Heart left ventricle (tissue), 16 donors: ENCODE measurements around the gene SORCS1. TPM values are rescaled to one million over a fixed set of nuclear protein-coding genes. Genes with fewer than 3 reads are reported as not detected.

Experiments
- ATAC-seq, 4 donors: fragments of 200-7000 bp; cut with Tn5 transposase; one replicate each; pipeline ENCODE4 v1.9.1; 2020 to 2022; ENCODE audit warnings: moderate library complexity in 4 of 4, mild to moderate bottlenecking in 3 of 4, moderate number of reproducible peaks in 1 of 4
- DNase-seq, 5 donors: peaks; one replicate each; pipeline ENCODE4 v3.0.0-alpha.2; 2020
- H3K27ac ChIP-seq, 12 donors: fragments of 200-600 bp; sonication (generic) in 4 of 12; one replicate each; pipeline versions ENCODE4 v1.5.0 to v1.8.0; 2016 to 2022; ENCODE audit warnings: mild to moderate bottlenecking in 2 of 12
- H3K27me3 ChIP-seq, 9 donors: fragments of 200-600 bp; sonication (generic) in 2 of 9; one replicate each; pipeline versions ENCODE4 v1.5.1 to v1.8.0; 2016 to 2022; ENCODE audit warnings: mild to moderate bottlenecking in 3 of 9
- H3K36me3 ChIP-seq, 9 donors: fragments of 200-600 bp; sonication (generic) in 2 of 9; one replicate each; pipeline versions ENCODE4 v1.5.0 to v1.8.0; 2018 to 2022; ENCODE audit warnings: mild to moderate bottlenecking in 2 of 9
- H3K4me1 ChIP-seq, 12 donors: fragments of 200-600 bp; sonication (generic) in 4 of 12; one replicate each; pipeline versions ENCODE4 v1.5.0 to v1.8.0; 2016 to 2022; ENCODE audit warnings: mild to moderate bottlenecking in 3 of 12
- H3K4me3 ChIP-seq, 12 donors: fragments of 200-600 bp; sonication (generic) in 4 of 12; one replicate each; pipeline versions ENCODE4 v1.5.0 to v1.8.0; 2017 to 2022; ENCODE audit warnings: mild to moderate bottlenecking in 9 of 12, moderate library complexity in 4 of 12
- H3K9me3 ChIP-seq, 12 donors: fragments of 200-600 bp; sonication (generic) in 4 of 12; one replicate each; pipeline versions ENCODE4 v1.5.0 to v1.8.0; 2016 to 2022; ENCODE audit warnings: mild to moderate bottlenecking in 1 of 12
- CTCF ChIP-seq, 12 donors: fragments of 200-600 bp; sonication (generic) in 4 of 12; IDR thresholded peaks; one replicate each; pipeline versions ENCODE4 v1.5.0 to v1.8.0; 2018 to 2022; ENCODE audit warnings: antibody characterized with exemption in 12 of 12, mild to moderate bottlenecking in 5 of 12
- POLR2A ChIP-seq, 2 donors: fragments of 450-650 bp; IDR thresholded peaks; one replicate each; pipeline ENCODE4 v1.6.1; 2017; ENCODE audit warnings: antibody characterized with exemption in 2 of 2, mild to moderate bottlenecking in 2 of 2, moderate library complexity in 2 of 2
- WGBS, 4 donors: extraction: QIAGEN DNeasy Blood & Tissue Kit in 2 of 4; methylation state at CpG; one replicate each; pipeline versions ENCODE4 v1.1.5 to v1.1.7; 2013 to 2018; 5-methylcytosine and 5-hydroxymethylcytosine counted together
- intact Hi-C, 10 donors: fragments of 100-400 bp; cut with DNase I; formaldehyde crosslinking; loops; one replicate each; pipeline versions ENCODE4 v1.11.1 to v1.14.2; 2022
- polyA plus RNA-seq, 2 donors: library from polyadenylated mRNA; stranded (reverse); fragments of 200-250 nt; gene quantifications; one replicate each; pipeline ENCODE4 v1.2.3, GENCODE V29; 2013
- total RNA-seq, 9 donors: library from RNA; depleted of rRNA in 2 of 9; stranded (reverse); fragments of >200 nt in 2 of 9; fragmentation: NEBNext Ultra II Directional in 3 of 9; extraction: Animal tissue kit (Norgen Biotek cat#: 25700) in 3 of 9; gene quantifications; one replicate each; pipeline versions ENCODE4 v1.1.0 to v1.2.4, GENCODE V29; 2016 to 2023
- donor health status: ischemic (EF 13 %, LVEDD 7.1; RV severe dilation, severe dysfunction).
- donor health status: healthy with polysubstance abuse.
- donor health status: DM: no; HTN: yes; CAD: no.
- donor health status: DM: no; HTN: no; CAD: no.
- donor health status: ischemic (EF 25% LVEDD 6.9; RV normal size, moderate dysfunction).
- donor health status: ischemic (EF 25% LVEDD 5.7; RV mildly dilated, moderate dysfunction).
- donor health status: healthy.
- donor health status: DM: yes; HTN: yes; CAD: no.
- donor health status: ischemic (EF 35%, LVEDD 5.7; RV mildly dilated, moderate dysfunction).
- donor health status: nonischemic (EF 11% LVEDD 7.7; RV severe dilation, severe dysfunction).
- donor health status: DM: yes; HTN: yes; CAD: no.
- donor health status: PGD.
- donor health status: ischemic (EF 29% LVEDD 5.4; RV normal size, mild dysfunction).
- donor health status: nonischemic (EF 23%, LVEDD 6.1; RV moderate dilation, normal function).

The SORCS1 gene
- total and polyA plus RNA-seq, 11 donors: 0.23 to 5.7 (median 1.1) TPM

- Histone ChIP-seq H3K4me1 (peaks cover 0 to 14% (median 0%) of the 10 kb centered on the region in 12 donors), H3K27ac (no peak overlapping the region), H3K27me3 (peaks cover 0 to 4% (median 0%) of the 10 kb centered on the region in 9 donors), H3K36me3 (no peaks in the 10 kb centered on the region), H3K9me3 (no peaks in the 10 kb centered on the region), H3K4me3 (no peak overlapping the region)
- no peak for ATAC-seq
- 83 to 93% (median 92%) methylated on average over 1 of the region's 1 CpG for WGBS, 4 donors
- intact Hi-C loops: no loop called here
- DNase-seq: no peak
- no peak for TF ChIP-seq CTCF (IDR thresholded peaks at IDR 0.05)
- no peak for TF ChIP-seq POLR2A (IDR thresholded peaks at IDR 0.05)
Observed at GRCh38 chr10:106832846-106833245, 331.7 kb downstream of the SORCS1 start.

GRCh38 chr10:106830471-106830870, 334.0 kb downstream of the SORCS1 start:
- Histone ChIP-seq H3K4me1 (peaks cover 0 to 7% (median 0%) of the 10 kb centered on the region in 12 donors), H3K27me3 (peaks cover 0 to 4% (median 0%) of the 10 kb centered on the region in 9 donors), H3K36me3 (no peaks in the 10 kb centered on the region), H3K27ac (no peak overlapping the region), H3K9me3 (no peaks in the 10 kb centered on the region), H3K4me3 (no peak overlapping the region)
- 83 to 92% (median 84%) methylated on average over 8 of the region's 8 CpGs for WGBS, 4 donors
- DNase-seq (no peak), ATAC-seq (no peak)
- intact Hi-C loops: no loop called here
- no peak for TF ChIP-seq POLR2A (IDR thresholded peaks at IDR 0.05)
- no peak for TF ChIP-seq CTCF (IDR thresholded peaks at IDR 0.05)

GRCh38 chr10:106830006-106830405, 334.5 kb downstream of the SORCS1 start:
- ATAC-seq: no peak
- TF ChIP-seq POLR2A (IDR thresholded peaks at IDR 0.05) (no peak), CTCF (IDR thresholded peaks at IDR 0.05) (no peak)
- no peaks in the 10 kb centered on the region for H3K9me3 ChIP-seq
- H3K4me1 ChIP-seq: peaks cover 0 to 7% (median 0%) of the 10 kb centered on the region in 12 donors
- no peak overlapping the region for H3K27ac ChIP-seq
- H3K4me3 ChIP-seq: no peak overlapping the region
- no peak for DNase-seq
- intact Hi-C loops: no loop called here
- H3K27me3 ChIP-seq: peaks cover 0 to 4% (median 0%) of the 10 kb centered on the region in 9 donors
- 90 to 93% (median 90%) methylated on average over 2 of the region's 2 CpGs for WGBS, 4 donors
- H3K36me3 ChIP-seq: no peaks in the 10 kb centered on the region

- no peak overlapping the region for H3K4me3 ChIP-seq
Observed at GRCh38 chr10:106826716-106827115, 337.8 kb downstream of the SORCS1 start.

More at GRCh38 chr10:106826716-106827115, 337.8 kb downstream of the SORCS1 start:
- Histone ChIP-seq H3K4me1 (peaks cover 0 to 7% (median 0%) of the 10 kb centered on the region in 12 donors), H3K27ac (no peak overlapping the region), H3K9me3 (no peaks in the 10 kb centered on the region), H3K36me3 (no peaks in the 10 kb centered on the region), H3K27me3 (peaks cover 0 to 4% (median 0%) of the 10 kb centered on the region in 9 donors)
- intact Hi-C loops: no loop called here
- DNase-seq: no peak
- WGBS, 4 donors: 12 to 33% (median 15%) methylated on average over 1 of the region's 1 CpG
- ATAC-seq: no peak
- no peak for TF ChIP-seq POLR2A (IDR thresholded peaks at IDR 0.05)
- TF ChIP-seq CTCF (IDR thresholded peaks at IDR 0.05): no peak
